ENCODE data around the gene GOLGA7B.

The GOLGA7B gene

DNA sequence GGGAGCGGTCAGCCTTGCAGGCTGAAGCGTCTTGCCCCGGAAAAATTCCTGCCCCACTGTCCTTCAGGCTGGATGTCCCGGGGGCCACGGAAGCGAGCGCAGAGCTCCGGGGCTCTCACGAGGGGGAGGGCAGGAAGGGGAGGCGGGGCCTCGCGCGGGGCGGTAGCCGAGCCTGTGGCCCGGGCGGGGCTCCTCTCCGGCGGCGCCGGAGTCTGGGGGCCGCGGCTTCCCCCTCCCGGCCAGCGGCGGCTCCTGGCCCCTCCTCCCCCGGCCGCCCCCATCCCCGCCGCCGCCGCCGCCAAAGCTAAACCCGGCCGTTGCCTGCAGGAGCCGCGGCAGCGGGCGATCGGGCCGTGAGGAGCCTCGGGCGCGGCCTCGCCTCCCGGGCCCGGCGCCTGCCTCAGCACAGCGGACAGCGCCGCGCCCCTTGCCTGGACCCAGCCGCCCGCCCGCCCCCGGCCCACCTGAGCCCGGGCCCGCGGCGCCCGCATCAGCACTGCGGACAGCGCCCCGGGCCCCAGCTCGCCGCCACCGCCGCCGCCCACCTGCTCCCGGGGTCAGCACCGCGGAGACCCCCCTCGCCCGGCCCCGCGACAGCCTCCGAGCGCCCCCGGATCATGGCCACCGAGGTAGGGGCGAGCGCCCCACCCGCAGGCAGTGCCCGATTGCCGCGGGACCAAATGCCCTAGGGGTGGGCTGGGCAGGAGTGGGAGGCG is at the start of gene GOLGA7B:
Gene GOLGA7B, plus strand, starts transcription at position 157 of the 716 bp plus-strand sequence. Its CDS starts 461 bp downstream, at position 618.
- peak; percentile 74 for DNase-seq

DNA sequence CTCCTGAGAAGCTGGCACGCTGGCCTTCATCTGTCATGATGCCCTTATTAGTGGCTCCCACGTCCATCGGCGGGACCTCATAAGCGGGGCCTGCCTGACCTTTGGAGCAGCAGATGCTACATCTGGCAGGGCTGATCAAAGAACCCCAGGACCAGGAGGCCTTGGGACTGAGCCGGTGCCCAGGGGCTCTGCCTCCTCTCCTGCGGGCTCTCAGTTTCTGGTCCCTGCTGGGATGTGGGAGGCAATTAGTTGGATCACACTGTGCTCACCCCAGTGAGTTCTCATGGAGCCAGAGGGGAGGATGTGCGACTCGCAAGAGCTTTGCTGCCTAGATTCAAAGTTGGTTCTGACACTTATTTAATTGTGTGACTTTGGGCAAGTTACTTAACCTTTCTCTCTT is 49.2 kb upstream of the GOLGA7B start:
- DNase-seq = no peak

DNA sequence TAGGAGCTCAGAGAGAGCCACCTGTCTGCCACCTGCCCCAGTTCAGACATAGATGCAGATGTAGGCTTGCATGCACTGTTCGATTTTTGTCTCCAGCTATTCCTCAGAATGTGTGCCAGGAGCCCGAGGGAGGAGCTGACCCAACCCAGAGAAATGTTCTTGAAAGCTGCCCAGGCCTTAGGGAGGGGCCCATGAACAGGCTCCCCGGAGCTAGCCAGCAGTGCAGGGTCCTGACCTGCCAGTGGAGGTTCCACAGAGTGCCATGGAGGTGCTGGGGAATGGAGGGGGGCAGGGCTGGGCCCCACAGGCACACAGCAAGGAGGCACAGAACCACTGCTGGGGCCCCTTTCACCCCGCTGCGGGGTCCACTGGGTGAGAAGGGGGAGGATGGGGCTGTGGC is 48.2 kb upstream of the GOLGA7B start:
- DNase-seq = no peak

DNA sequence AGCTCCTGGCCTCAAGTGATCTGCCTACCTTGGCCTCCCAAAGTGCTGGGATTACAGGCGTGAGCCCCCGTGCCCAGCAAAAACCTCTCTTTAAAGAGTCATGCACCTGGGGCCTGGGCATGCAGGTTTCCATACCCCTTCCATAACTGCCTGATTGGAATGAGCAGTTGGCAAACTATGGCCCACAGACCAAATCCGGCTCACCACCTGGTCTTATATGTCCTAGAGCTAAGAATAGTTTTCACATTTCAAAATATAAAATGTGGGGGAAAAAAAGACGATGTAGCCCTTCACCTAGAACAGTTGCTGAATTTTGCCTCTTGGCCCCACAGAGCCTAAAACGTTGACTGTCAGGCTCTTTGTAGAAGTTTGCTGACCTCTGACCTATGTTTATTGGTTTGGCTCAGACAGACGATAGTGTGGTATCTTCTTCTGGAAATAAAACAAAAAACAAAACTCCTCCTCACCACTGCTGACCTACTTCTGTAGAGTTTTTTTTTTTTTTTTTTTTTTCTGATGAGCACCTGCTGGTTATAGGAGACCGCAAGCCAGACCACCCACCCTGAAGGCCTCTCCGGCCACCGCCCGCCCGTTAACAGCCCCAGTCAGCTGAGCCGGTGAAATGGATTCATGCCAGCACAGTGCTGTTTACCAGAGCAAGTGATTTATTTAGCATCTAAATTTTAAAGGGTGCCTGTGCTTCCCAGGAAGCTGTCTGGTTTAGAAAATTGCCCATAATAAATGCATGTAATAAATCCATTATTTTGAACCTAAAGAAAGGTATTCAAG is 44.4 kb upstream of the GOLGA7B start:
- DNase-seq = no peak

DNA sequence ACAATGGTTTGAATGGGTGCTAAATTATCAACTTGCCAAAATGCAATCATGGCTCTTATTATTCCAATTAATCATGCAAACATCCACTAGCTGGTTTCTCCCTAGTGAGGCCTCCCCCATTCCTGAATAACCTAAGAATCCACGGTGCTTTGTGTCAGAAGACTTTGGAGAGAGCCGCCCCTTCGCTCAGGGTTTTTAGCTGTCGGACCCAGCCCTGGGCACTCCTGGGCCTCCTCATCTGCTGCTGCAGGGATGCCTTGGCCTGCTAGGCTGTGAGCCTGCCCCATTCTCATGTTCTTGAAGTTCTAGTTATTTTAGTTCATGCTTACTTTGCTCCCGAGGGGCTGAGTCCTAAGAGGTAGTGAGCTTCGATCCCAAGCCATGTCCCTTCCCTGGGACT is 43.7 kb upstream of the GOLGA7B start:
- DNase-seq = no peak

DNA sequence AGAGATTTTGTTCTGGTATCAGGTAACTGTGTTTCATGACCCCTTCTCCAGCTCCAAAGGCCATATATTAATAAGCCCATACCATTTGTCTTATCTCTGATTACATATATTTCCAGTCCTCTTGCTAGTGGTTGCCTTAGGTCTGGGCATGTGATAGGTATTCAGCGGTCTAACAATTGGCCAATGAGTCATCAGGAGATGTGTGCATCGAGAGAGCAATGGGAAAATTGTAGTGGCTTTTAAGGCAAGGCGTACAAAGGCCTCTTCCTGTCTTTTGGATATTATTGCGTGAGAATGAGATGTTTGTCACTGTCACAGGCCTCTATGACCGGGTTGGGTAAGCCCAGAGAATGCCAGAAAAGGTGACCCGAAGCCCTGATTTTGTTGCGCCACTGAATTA is 39.2 kb upstream of the GOLGA7B start:
- DNase-seq = no peak

DNA sequence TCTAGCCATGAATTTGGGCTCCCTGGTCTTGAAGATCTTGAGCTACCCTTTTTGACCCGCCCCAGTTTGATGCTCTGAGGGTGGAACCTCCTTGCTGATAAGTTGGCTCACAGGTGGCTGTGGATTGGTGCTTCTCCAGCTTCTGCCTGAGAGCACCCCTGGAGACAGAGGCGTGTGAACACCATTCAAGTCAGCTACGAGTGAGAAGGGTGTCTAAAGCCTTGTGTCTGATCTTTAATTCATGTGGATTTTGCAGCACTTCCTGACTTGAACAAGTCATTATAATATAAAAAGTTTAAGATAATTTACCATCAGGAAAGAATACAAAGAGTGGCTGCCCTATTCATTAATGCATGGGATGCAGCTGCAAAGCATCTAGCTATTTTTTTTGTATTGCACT is 37.7 kb upstream of the GOLGA7B start:
- DNase-seq = no peak

DNA sequence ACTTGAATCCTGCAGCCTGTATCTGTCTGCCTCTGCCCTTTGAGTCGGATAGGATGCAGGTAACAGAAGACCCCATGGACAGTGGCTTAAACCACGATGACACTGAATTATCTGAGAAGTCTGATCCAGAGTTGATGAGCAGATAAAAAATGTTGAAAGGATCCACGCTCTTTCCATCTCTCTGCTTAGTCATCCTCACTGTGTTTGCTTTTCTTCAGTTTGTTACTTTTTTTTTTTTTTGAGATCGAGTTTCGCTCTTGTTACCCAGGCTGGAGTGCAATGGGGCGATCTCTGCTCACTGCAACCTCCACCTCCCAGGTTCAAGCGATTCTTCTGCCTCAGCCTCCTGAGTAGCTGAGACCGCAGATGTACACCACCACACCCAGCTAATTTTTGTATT is 36.9 kb upstream of the GOLGA7B start:
- DNase-seq = no peak

DNA sequence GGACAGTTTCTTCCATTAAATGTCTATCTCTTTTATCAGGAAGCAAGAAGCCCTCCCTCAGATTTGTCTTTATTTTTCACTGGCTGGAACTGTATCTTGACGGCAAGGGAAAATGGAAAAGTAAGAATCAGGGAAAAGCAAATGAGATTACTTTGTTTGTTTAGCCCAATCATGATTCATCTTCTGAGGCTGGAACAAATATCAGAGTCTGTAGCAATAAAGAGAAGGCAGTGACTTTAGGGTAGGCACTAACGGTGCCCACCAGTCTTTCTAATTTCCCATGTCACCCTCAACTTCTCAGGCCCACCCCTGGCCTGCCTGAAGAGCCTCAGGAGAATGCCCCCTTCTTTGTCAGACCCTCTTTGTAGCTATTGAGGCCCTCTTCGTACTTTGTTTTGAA is 36.3 kb upstream of the GOLGA7B start:
- DNase-seq = no peak

DNA sequence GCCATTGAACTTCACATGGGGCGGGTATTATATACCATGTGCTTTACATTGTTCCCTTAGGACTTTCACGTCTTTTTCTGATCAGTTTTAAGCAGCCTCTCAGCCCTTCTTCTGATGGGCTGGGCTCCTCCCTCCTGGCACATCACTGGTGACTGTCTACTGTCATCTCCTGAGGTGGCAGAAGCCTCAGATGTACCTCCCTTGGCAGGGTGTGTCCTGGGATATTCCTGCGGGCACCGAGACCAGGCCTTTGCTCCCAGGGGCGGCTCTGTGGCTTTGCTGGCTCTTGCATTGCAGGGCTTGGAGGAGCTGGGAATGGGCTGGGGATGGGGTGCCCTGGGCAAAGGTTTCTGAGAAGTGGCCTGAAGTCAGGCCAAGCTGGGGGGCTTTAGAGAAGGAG is 34.6 kb upstream of the GOLGA7B start:
- no peak for DNase-seq

DNA sequence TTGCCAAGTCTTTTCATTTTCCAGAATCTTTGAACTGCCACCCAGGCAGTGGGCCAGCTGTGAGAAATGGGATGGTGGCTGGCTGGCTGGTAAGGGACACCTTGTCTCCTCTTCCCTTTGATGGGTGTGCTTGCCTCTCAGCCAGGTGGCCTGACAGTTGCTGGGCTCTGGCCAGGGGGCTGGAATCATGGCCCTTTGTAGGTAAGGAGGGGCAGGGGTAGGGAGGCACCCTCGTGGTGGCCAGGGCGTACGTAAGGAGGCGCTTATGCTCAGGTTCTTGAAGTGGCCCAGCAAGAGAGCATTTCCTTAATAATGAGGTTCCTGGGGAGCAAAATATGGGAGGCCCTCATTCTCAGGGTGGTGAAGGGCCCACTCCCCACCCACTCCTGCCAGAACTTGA is 33.0 kb upstream of the GOLGA7B start:
- DNase-seq = no peak

DNA sequence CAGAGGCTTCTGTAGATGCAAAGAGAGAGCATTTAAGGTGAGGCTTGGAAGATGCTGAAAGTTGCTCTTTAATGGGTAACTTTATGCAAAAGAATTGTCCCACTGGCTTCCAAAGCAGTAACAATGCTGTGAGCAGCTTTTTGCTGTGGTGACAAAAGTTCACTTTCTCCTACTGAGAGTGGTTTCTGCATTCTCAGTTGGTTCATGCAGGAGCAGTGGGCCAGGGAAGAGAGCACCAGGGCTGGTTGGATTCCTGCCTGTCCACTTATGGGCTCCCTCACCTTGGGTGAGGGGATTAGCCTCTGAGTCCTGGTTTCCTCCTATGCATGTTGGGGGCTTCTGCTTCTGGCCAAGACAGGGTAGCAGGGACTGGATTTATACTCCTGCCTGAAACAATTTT is 31.1 kb upstream of the GOLGA7B start:
- DNase-seq = no peak

DNA sequence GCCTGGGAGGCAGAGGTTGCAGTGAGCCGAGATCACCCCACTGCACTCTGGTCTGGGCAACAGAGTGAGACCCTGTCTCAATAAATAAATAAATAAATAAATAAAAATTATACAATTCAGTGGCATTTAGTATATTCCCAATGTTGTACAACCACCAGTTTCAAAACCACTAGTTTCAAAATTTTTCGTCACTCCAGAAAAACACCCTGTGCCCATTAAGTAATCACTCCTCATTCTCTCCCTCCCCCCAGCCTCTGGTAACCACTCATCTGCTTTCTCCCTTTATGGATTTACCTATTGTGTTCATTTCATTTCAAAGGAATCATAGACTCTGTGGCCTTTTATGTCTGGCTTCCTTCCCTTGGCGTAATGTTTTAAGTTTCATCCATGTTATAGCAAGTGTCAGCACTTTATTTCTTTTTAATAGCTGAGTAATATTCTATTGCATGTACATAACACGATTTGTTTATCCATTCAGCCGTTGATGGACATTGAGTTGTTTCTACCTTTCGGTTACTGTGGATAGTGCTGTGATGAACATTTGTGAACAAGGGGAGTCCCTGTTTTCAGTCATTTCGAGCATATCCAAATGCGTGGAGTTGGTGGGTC is 29.4 kb upstream of the GOLGA7B start:
- no peak for DNase-seq

DNA sequence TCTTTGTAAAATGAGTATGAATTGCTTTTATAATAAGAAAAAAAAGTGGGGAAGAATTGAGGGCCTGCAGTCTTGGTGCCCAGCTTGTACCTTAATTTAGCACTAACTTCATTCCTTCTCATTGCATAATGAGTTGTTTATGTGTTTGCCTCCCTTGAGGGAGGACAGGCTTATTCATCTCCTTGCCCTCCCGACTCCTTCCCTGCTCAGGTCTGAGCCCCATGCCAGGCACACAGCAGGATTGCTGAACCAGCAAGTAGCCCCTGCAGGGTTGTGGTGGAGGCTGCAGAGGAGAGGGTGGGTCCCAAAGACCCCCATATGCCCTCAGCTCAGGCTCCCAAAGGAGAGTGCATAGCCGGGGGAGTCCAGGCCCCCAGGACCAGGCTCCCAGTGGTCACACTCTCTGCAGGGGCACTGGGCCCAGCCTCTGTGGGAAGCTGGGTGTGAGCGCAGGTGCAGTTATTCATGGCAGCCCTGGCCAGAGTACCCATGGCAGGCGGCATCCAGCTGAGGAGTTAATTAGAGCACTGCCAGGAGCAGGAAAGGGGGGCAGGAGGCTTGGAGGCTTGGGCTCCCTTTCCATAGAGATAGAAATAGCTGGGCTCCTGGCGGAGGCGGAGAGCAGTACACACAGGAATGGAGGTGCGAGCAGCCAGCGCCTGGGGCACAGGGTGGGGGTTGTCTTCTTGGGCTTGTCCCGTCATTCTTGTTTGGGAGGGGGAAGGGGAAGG is 28.2 kb upstream of the GOLGA7B start:
- no peak for DNase-seq

DNA sequence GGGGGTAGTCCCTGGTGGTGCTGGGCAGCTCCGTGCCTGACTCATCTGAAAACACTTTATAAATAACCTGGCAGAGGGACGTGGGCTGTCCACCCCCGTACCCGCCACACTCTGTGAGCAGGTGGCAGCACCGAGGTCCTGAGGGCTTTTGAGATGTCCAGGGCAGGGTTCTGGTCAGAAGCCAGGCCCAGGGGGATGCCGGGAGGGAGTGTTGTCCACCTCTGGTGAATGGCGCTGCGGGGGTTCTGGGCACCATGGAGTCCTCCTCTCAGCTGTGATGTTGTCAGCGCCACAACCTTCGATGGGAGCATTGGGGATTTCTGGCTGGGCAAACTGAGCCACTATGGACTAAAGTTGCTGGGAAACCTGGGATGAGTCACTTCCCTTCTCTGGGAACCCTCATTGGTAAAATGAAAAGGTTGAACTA is 27.4 kb upstream of the GOLGA7B start:
- no peak for DNase-seq

DNA sequence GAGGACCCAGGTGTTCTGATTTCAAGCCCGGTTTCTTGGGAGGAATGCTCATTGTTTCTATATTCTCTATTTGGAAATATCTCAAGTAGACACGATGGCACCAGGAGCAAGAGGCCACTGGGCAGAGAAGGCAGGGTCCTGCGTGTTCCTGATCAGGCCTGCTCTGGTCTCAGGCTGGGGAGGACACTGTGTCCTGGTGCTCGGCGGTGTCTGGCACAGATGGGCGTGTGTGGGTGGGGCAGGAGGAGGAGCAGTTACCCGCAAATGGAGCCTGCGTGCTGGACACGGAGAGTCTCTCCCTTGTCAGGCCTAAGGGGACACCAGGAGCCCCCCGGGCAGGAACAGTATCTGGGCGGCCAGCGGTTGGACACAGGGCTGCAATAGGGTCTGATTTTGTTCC is 25.9 kb upstream of the GOLGA7B start:
- no peak for DNase-seq

DNA sequence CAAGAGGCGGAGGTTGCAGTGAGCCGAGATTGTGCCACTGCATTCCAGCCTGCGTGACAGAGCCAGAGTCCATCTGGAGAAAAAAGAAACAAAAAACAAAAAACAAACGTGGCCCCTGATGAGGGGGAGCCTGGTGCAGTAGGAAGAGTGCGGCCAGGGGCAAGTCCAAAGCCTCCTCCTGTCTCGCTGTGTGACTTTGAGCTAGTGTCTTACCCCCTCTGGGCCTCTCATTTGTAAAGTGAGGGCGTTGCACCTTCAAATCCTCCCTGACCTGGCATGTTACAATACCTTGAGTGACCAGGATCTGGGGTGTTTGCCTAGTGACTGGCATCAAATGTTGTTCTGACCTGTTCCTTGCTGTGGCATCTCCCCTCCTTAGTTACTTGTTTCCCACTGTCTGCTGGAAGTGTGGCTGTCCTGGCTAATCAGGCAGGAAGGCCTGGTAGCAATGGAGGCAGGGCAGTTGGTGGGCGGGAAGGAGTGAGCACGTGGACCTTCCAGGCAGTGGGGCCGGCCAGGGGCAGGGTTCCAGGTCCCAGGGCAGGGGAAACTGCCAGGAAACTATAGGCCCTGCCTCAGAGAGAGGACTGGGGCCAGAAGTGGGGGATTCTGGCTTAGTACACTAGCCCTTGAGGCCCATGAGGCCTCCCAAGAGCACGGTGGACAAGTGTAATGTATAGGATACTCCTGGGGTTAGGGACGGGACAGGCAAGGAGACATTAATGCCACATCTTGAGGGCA is 24.5 kb upstream of the GOLGA7B start:
- DNase-seq = no peak

DNA sequence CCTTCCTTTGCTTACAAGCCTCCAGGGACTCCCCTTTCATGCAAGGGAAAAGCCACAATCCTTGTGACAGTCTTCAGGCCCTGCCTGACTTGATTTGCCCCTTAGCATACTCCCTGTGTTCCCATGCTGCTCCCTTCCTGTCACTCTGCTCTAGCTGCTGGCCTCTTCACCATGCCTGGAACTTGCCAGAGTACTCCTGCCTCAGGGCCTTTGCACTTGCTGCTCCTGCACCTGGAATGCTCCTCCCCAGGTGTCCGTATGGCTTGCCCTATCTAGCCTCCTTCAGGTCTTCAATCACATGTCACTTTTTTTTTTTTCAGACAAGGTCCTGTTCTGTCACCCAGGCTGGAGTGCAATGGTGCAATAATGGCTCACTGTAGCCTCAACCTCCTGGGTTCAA is 22.8 kb upstream of the GOLGA7B start:
- DNase-seq = no peak

DNA sequence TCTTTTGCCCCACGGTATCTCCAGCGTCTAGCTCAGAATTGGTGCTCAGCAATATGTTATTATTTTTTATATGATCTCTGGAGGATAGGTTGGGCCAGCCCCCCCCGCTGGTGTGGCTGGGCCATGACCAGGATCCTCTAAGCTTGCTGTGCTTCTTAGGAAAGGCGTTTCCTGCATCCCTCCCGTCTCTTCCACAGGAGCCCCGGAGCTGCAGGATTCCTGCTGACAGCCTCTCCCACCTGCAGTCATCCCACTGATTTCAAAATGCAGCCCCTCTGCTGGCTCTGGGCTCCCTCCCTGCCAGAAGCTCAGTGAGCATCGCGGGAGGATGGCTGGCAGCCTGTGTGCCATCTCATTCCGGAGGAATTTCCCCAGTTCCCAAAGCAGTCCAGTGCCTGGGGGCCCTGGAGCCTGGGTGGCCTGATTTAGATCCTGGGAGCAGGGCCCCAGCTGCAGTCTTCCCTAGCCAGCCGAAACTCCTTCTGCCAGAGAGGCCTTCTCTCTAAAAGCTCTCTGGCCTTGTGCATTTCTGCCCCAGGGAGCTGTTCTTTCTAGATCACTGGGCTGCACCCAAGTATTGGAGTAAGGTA is 21.8 kb upstream of the GOLGA7B start:
- no peak for DNase-seq

DNA sequence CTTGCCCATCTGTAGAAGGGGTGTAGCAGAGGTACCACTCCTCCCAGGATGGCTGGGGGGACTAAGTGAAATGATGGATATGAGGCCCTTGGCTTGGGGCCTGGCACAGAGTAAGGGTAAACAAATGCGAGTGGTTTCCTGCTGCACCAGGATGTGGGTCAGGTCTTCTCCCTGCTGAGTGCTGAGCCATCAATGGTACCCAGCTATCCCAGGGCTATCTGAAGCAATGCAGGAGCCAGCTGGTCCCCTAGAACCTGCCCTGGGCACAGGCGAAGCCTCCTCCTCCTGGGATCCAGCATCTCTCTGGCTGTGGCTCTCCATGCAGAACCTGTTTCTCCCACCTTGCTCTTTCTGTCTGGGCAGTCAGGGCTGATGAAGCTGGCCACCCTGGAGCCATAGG is 20.9 kb upstream of the GOLGA7B start:
- DNase-seq = no peak

DNA sequence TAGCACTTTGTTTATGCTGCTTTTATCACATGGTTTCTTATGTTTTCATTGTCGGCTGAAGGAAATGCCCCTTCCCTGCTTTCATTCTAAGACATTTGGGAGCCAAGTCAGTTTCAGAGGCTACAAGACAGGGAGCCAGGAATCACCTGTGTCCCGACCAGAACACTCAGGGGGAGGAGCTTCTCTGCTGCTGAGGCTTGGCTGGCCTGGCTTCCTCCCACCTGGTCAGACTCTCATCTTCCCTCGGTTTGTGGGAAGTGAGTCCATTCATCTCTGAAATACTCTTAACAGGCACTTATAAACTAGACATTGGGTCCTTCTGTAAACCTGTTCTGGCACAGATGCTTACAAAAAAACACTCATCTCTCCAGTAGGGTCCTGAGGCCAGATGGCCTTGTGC is 19.6 kb upstream of the GOLGA7B start:
- DNase-seq = no peak

DNA sequence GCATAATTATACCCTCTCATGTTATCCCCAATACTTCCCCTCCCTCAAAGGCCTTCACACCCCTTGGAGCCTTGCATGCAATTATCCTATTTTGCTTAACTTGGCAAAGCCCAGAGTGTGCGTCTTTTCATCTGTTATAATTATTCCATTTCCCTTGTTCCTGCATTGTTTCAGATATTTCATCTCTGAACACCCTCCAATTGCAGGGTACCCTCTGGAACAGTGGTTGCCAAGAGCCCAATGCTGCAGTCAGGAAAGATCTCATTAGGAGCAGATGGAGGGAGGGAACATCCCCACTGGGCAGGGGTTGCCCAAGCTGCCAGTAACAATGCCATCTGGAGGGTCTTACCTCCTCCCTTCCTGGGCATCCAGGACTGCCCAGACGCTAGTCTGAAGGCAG is 18.4 kb upstream of the GOLGA7B start:
- DNase-seq = no peak

All from stimulated activated CD8-positive, alpha-beta memory T cell treated with anti-CD3 and anti-CD28 coated beads, Interleukin-4, amount 100 ng/mL, for 48 hours (primary cell).